ENCODE data around the gene RAD51B.

RAD51B gene

DNA sequence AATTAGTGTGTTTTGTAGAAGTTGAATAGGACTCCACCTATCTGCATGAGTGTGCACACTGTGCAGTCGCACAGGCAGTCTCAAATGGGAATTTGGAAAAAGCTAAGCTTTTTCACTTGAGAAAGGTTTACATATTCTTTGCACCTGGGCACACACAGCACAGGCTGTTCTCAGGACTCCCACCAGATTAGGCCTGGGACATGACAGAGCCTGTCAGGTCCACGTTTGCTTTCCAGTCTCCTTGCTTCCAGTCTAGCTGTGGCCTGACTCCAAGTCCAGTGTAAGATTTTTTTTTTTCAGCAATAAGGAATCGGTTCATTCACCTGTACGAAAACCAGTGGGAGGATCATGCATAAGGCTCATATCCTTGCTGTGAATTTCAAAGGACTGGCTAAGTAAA, 792.0 kb downstream of the RAD51B start:
- DNase-seq = no peak

DNA sequence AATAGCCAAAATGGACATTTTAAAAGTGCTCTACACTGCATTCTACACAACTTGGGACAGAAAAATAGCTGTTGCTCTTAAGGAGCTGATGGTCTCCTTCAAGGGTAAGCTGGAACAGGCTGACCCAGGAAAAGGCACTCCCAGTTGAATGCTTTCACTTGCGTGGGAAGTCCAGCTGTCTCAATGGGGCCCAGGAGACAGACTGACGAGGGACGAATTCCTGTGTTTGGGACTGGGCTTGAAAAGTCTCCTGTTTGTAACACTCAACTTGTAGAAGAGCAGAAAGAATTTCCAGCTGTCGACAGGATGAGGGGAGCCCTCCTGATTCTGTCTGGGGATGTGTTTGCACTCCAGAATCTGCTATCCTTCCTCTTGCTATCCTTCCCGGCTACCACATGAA, 792.5 kb downstream of the RAD51B start:
- no peak for DNase-seq

DNA sequence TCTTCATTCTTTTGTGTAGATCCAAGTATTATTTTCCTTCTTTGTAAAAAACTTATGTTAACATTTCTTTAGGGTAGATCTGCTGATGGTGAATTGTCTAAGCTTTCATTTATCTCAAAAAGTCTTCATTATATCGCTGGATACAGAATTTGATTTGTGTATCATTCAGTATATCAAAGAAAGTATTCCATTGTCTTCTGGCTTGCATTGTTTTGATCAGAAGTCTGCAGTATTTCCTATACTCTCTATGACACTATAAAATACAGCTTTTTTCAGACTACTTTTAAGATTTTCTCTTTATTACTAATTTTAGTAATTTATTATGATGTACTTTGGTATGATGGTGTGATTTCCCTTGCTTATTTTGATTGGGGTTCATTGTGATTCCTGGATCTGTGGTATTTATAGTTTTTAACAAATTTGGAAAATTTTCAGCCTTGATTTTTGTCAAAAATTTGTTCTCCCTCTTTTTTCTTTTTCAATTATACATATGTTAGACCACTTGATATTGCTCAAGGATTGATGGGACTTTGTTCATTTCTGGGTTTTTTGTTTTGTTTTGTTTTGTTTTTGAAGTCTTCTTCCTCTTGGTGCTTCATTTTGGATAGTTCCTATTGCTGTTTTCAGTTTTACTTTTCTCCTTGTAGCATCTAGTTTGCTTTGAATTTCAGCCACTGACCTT, 796.8 kb downstream of the RAD51B start:
- DNase-seq = no peak

DNA sequence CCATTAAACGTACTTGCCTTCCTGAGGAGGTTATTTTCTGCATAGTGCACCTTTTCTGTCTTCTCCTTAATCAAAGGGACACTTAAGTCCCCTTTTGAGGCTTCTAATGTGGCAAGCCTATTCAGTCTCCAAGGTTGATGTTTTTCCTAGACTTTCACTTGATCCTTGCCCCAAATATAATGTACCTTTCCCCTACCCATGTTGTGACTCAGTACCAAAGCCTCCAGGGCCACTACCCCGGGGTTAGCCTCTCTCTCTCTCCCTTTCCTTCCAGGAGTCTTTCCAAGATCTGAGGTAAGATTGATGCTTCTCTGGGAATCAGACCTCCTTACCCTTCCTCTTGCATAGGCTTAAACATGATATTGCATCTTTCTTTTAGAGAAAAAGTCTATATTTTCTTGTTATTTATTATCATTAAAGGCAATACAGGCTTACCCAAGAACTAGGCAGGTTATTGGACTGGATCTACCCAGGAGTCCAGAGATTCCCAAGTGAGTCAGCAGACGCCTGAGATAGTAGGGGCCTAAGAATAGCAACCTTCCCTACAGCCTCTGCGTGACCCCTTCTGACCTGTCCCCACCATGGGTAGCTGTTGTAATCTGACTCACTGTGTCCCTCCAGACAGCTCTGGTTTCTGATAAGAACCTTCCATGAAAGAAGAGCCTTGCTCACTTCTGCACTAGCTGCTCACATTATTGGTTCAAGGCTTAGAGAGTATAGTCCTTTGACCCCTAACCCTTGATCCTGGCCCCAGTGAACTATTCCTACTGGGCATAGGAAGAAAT, 800.4 kb downstream of the RAD51B start:
- no peak for DNase-seq

DNA sequence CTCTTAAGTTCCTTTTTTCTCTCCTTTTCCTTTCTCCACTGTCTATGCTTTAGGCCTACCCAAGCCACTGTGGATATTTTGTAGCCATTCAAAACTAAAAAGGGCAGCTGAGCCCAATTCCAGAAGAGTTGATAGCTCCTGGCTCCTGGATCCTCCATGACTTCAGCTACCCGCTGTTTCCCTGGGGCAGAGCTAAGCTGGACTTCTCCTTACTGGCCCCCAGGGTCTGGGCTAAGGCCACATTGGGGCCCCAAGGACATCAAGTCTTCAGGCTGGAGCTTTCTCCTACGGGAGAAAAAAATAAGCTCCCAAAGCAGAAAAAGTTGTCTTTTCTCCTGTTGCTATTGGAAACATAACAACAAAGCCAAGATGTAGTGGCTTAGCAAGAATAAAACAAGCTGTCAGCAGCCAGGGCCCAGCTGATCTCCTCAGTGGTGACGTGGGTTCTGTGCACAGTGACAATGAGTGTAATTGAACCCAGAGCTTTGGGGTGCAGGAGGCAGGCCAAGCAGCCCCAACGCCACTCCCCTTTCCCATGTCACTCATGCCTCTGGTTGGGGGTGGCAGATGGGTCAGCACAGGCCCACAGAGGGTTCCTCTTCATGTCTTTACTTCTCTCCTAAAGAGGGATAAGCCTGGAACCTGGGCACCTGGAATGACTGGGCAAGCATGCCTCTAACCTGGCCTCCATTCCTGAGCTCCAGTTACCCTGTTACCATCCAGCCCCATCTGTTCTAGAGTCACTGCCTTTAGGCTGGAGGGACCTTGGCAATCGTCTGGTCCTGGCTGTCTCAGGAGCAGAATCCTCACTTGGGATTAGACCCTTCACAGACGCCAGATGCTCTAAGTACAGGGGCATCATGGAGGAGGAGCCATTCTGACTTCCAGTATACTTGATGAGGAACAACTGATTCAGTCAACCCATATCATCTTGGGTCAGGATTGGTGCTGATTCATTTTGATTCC, 802.1 kb downstream of the RAD51B start:
- no peak for DNase-seq

DNA sequence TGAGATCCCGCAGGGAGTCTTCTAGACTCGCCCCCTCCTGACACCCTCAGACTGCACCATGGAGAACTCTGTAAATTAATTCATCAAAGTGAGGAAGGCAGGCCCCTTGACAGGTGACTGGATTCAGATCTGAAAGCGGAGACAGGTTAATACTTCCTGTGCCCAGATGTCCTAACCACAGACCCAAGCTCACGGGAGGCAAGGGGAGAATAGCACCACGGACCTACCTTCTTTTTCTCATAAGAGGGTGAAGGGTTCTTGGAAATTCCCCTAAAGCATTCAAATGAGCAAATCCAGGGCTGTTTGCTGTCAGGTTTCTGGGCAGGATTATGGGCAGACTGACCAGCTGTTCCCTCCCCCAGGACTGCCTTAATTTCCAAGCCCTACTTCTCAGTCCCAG, 803.3 kb downstream of the RAD51B start:
- DNase-seq = no peak

DNA sequence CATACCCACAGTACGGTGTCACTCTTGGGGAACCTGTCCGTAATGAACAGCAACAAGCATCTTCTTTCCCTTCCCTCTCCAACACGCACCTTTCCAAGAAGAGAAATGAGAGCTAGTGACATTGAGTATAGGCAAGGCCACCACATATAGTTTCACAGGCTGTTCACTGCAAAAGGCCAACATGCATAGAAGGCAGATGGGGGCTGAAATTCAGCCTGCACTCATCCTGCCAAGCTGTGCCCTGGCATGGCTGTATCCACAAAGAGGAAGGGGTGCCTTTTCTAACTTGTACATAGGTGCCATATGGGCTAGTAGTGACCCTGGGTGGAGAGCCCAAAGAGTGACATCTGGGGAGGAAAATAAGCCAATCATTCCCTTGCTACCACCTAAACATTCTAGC, 803.7 kb downstream of the RAD51B start:
- no peak for DNase-seq

DNA sequence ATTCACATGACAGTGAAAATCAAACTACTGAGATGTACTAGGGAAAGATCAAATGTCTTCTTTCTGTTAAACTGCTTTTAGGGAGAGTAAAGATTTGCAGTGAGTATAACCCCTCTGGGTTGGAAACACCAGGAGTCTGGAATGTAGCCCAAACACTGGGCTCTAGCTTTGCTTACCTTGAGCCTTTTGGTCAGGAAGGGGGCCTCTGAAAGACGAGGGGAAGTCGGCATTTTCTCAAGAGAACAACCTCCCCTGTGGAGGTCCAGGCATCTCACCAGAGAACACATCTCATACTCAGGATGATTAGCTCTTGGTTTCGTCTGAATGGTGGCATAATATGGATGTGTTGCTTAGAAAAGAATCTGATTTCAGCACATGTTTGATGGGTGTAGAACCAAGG, 804.2 kb downstream of the RAD51B start:
- DNase-seq = no peak

DNA sequence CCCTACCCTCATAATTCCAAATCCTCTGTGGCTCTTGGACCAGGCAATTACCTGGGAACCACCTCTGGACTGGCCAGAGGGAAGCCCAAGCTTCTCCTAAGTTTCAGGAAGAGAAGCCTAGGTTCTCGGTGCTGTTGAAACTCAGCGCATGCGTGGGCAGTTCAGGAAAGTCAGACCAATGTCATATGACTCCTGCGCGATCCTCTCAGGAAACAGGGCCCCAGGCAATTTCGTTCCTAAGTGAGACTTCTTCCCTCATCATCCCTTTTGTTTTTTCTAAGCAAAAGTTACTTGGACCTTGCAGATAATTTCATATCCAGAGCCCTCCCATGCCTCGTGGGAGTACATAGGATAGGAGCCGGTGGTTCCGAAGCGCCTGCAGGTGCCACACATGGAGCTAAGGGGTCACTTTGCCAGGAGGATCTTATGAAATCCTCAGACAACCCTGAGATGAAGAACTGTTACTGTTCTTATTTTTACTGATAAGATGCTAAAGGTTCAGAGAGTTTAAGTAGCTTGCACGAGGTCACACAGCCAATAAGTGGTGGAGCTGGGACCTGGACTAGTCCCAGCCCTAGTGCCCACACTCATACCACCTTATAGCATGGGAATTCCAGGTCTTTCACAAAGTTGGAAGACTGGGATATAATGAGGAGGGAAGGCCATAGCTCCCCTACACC, 805.1 kb downstream of the RAD51B start:
- DNase-seq = no peak

DNA sequence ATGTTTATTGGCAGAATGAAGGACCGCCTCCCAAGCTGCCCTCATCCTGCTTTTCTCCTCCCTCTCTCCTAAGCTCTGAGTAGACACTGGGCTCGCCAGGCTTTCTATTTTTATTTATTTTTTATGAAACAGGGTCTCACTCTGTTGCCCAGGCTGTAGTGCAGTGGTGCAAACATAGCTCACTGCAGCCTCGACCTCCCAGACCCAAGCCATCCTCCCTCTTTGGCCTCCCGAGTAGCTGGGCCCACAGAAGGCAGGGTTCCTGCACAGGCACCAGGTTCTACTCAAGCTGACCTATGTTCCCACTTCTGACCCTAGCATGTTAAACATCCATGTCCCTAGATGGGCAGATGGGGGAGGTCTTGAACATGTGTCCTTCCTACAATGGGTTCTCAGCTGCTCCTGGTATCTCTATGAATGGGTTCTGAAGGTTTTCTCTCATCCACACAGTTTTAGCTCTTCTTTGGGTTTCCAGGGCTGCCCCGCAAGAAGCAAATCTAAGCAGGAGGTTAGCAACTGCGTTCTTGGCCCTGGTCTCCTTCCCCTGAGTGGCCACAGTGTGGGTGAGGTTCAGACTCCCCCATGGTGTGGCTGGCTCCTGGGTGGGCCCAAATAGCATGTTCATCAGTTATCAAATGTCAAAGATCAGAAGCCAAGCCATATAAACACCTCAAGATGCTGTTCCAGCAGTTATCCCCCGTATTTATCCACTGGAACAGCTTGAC, 805.9 kb downstream of the RAD51B start:
- no peak for DNase-seq

DNA sequence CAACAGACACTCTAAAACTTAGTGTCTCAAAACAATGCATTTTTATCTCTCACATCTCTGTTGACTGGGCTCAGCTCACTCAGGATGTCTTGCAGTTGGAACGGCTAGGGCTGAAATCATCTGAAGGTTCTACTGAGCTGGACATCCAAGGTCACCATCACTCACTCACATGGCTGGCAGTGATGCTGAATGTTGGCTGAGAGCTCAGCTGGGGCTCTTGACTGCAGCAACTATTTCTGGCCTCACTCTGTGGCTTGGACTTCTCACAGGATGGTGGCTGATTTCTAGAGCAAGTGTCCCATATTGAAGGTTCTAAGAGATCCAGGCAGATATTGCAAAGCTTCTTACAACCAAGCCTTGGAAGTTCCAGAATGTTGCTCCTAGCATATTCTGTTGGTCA, 806.8 kb downstream of the RAD51B start:
- no peak for DNase-seq

DNA sequence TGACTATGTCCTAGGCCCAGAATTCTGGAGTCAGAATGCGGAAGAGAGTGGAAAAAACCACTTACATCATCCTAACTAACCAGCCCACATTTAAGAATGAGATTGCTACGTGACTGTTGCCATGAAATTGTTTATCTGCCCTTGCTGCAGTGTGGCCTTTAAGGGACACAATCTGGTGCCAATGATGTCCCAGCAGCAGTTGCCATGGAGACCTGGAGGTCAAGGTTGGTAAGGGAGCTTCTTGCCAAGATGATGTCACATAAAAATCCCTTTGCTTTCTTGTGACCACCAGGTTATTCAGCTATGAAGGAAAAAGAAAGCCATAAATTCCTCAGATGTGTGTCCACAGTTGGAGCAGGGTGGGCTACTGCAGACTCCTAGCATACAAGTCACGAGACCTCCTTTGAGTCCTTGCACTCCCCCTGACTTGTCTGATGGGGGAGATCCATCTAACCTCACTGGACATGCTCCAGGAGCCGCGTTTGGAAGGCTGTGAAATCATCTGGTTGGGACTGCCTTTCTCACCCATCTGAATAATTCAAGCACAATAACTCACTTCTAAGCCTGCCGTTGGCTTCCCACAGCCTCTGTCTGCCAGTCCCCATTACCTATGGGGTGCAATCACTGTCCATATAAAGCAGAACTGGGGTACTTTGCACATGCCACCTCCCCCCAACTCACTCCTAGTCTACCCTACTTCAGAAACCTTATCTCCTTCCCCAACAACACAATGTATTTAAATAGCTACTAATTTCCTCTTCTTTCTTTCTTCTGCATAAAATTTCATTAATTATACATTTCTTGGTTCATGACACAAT, 807.7 kb downstream of the RAD51B start:
- DNase-seq = no peak

DNA sequence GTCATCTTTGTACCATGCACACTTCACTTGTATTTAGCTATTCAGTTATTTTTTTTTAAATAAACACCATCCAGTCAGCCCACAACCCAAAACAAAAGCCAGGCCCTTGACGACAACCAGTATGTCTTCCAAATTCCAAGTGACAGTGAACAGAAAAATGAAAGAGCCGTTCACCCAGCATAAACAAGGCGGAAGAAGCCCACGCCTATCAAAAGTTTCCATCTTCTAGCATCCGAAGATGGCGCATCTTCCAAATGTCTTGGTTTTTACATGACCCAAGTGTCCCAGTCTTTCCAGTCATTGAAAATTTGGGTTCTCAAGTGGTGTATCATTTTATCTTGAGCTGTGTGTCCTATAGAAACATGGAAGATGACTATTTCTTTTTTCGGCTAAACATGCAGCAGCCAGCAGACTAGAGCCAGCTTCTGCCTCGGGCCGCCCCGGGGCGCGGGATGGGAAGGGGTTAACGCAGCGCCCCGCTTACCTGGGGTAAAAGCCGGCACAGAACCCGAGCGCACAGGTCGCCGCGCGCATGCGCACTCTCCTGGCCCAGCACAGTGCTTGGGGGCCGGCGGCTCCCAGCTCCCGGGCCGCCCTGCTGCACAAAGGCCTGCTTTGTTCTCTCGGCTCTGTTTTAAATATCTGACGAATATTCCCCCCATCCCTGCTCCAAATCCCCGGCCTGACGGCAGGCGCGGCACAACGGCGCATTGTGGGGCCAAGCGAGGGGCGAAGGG, 808.5 kb downstream of the RAD51B start:
- DNase-seq = peak; percentile 19 to 41 (median 24)

DNA sequence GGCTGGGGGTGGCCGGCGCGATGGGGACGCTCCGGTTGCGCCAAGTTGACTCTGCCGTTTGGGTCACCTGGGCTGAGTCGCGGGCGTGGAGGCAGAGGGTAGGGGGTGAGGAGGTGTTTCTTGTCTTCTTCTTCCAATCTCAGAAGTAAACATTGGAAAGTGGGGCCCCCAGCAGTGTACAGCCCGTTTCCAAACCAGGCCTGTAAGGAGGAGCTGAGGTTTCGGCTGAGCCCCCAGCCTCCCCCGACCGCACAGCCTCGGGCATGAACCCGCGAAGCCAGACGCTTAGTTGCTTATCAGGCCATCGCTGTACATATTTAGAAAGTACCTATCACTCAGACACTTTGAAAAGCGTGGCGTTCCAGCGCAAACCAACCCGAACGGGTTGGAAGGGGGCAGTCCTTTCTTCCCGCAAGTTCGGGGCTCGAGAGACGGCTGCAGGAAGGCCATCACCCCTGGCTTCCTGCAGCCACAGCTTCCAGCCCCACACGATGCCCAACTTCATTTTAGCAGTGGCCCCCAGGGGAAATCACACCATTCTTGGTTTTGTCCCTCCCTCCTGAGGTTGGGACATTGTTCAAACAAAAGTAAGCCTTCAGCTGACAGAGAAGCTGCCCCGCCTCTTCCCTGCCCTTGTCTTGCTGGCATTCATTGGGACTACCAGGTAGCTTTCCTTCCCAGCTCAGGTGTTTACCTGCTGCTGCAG, 809.2 kb downstream of the RAD51B start:
- DNase-seq = no peak

DNA sequence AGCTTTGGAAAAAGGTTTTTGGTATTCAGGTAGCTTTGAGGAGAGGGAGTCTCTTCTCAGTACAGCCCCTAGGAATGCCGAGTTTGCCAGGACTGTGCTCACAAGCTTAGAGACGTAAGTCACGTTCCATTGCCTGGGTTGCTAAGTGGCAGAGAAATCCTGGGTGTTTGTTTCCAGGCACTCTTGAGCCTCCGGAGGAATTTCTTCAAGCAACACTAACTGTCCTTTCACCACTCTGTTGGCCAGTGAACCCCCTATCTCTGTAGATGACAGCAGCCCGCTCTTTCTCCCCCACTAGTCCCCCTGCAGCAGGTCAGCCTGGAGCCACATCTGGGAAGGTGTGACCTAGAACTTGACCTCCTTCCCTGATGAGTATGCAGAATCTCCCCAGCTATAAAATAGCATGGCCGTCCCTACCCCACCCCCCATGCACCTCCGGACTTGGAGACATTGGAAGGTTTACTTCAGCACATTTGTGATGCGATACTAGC, 810.5 kb downstream of the RAD51B start:
- DNase-seq = no peak

DNA sequence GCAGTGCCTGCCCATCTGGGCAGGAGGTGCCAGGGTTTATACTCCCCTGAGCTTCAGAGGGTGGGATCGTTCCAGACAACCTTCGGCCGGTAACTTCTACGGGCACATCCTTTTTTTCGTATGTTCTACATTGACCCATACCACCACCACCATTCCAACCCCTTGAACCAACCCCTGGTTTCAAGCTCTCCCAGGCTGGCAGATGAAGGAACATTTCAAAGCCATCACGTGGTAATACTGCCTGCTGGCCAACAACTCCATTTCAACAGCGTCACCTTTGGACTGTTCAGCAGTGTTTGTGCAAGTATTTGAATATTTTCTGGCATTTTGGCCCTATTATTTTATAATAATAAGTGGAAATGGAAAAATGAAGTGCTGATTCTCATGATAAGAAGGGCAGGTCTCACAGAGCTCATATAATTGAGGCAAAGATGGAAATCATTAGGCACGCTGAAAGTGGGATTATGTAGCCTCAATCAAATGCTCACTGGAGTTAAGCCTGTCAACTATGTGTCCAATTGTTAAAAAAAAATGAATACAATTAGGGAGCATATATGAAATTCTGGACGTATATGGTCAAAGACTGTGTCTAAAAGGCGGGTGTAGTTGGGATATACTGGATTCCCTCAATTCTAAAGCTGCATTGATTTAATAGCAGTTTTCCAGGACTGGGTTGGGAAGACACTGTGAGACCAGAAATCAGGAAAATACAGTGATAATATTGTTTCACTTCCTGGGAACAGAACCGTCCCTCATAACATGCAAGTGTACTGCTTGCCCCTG, 811.2 kb downstream of the RAD51B start:
- no peak for DNase-seq

DNA sequence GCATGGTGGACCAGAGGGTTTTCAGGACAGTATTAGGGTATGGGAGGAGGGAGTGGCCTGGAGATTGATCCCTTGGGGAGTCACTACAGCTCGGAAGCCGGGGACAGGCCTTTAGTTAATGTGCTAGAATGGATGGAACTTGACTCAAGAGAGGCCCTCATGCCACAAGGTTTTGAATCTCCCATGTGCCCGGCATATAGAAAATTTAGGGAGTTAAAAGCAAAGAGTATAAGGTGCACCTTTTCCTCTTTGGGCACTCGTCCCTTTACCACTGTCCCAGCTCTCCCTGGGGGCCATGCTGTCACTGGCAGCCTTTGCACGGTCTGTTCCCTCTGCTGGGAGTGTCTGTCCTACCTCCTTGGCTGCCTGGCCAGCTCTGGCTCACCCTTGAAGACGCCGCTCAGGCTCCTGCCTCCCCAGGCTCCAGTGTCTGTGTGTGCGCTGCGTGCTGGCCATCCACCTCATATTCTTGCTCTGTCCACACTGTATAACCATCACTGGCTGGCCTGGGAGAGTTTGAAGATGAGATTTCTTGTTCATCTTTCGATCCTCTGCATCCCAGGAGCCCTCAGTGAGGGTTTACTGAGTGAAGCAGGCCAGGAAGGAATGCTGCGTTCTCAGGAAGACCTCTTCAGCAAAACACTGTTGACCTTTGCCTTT, 811.9 kb downstream of the RAD51B start:
- no peak for DNase-seq
